H7 (cell line): ENCODE measurements around the gene KRT2. TPM values are rescaled to one million over a fixed set of nuclear protein-coding genes. Genes with fewer than 3 reads are reported as not detected.

Experiments used
- DNase-seq: peaks from one replicate; pipeline ENCODE4 v3.0.0; 2012
- H3K27me3 ChIP-seq: 2 replicates; pipeline ENCODE4 v1.6.0; 2011; ENCODE audit warnings: mild to moderate bottlenecking, low read length; ENCODE audit not compliant: control insufficient read depth, insufficient read depth
- H3K36me3 ChIP-seq: replicated peaks from 2 replicates; pipeline ENCODE4 v1.5.1; 2011; ENCODE audit warnings: low read length; ENCODE audit not compliant: control insufficient read depth, insufficient read depth
- H3K4me3 ChIP-seq: 2 replicates; pipeline ENCODE4 v1.5.1; 2011; ENCODE audit warnings: low read depth, mild to moderate bottlenecking, control low read depth, low read length, moderate library complexity; ENCODE audit not compliant: insufficient read depth
- total RNA-seq: library from RNA; depleted of rRNA; stranded (reverse); fragments of >200 nt; shearing (Covaris generic); gene quantifications from 2 replicates; pipeline ENCODE4 v1.2.3, GENCODE V29; 2014

The KRT2 gene
- total RNA-seq, 1 experiment from 2014 or later = not detected

GRCh38 chr12:52615208-52615868 is 36.7 kb downstream of the KRT2 start:
- DNase-seq = no peak

GRCh38 chr12:52614381-52615207 is 37.4 kb downstream of the KRT2 start:
- Histone ChIP-seq H3K36me3 (no peaks in the 10 kb centered on the region), H3K4me3 (no peak overlapping the region), H3K27me3 (no peaks in the 10 kb centered on the region; the same call in none of the 2 replicates)
- DNase-seq = no peak

More at GRCh38 chr12:52615208-52615868, 36.7 kb downstream of the KRT2 start:
- H3K4me3 ChIP-seq = no peak overlapping the region
- H3K36me3 ChIP-seq = no peaks in the 10 kb centered on the region
- H3K27me3 ChIP-seq = no peaks in the 10 kb centered on the region; the same call in none of the 2 replicates

GRCh38 chr12:52613384-52614030 is 38.5 kb downstream of the KRT2 start:
- no peak for DNase-seq
- Histone ChIP-seq H3K4me3 (no peak overlapping the region), H3K27me3 (no peaks in the 10 kb centered on the region; the same call in none of the 2 replicates), H3K36me3 (no peaks in the 10 kb centered on the region)

DNA sequence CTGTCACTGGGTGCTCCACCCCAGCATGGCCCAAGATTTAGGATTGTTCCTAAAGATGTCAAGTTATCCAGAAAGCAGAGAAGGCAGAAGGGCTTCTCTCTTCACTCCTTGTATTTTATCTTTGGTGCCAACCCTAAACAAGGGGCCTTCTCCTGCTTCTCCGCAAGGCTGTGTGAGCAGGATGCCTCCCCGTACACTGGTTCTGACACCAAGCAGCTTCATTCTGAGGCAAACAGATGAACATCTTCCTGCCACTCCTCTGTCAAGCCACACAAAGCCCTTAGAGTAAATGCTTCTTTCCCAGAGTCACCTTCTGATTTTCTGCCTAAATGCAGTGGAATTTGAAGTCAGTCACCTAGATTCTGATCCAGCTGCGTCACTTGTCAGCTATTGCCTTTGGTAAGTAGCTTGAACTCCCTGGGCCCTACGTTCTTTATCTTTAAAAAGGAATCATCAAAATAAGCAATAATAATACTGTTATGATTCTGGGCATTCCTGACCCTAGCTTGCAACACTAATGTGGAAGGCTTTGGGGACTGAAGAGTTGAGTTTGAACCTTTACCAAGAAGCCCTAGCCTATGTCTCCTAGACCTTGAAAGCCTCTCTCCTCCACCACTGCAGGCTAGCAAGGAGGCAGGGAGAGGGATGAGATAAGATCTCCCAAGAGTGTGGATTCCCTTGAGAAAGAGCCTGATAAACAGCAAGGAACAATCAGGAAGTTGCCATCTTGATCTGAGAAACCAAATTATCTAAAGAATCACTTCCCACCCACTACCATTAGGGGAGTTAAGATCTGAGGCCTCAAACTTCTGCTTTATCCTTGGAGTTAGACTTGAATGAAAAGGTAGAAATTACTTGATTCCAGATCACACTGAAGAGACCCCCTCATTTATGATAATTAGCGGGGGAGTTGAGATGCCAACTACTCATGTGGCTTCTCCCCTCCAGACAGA is 39.3 kb downstream of the KRT2 start:
- no peaks in the 10 kb centered on the region for H3K36me3 ChIP-seq
- H3K27me3 ChIP-seq = no peaks in the 10 kb centered on the region; the same call in none of the 2 replicates
- H3K4me3 ChIP-seq = no peak overlapping the region
- DNase-seq = no peak

GRCh38 chr12:52611080-52611468 is 40.9 kb downstream of the KRT2 start:
- DNase-seq = no peak
- Histone ChIP-seq H3K4me3 (no peak overlapping the region), H3K36me3 (no peaks in the 10 kb centered on the region), H3K27me3 (no peaks in the 10 kb centered on the region)

DNA sequence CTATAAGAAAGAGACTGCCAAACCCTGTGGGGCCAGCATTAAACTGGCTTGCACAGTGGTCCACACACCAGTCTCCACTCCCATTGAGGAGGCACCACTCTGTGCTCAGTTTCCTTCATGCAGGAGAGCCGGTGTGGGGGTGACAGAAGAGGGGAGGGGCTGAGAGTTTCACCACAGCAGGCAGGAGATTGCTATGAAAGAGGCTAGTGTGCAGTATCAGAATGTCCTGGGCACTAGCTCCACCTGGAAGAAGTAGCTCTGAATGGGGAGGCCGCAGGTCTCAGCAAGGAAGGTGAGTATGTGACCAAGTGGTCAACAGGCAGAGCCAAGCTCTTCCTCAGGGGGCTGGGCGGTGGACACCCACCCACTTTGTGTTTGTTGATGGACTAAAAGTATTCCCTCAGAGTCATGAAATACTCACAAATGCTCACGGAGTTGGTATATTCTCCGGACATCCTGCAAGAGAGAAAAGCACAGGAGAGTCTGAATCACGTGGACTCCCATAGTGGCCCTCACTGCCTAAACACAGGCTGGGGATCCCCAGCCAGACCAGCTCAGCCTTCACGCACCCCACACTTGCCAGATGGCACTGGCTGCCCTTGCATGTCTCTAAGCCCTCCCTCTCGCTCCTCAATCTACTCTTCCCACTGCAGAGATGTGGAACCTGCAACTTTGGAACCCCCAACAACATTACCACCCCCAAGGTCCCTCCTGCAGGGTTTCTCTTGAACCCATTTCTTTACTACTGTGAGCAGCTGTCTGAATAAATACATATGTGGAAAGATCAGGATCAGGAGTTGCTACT is 43.0 kb downstream of the KRT2 start:
- no peak for DNase-seq

GRCh38 chr12:52608161-52608560 is 43.9 kb downstream of the KRT2 start:
- no peak overlapping the region for H3K4me3 ChIP-seq
- no peak for DNase-seq
- H3K27me3 ChIP-seq = no peaks in the 10 kb centered on the region
- H3K36me3 ChIP-seq = no peaks in the 10 kb centered on the region

More for the DNA sequence above, 43.0 kb downstream of the KRT2 start:
- H3K27me3 ChIP-seq = no peaks in the 10 kb centered on the region
- no peak overlapping the region for H3K4me3 ChIP-seq
- H3K36me3 ChIP-seq = no peaks in the 10 kb centered on the region

- no peak overlapping the region for H3K4me3 ChIP-seq
- DNase-seq = no peak
- H3K27me3 ChIP-seq = no peaks in the 10 kb centered on the region
- no peaks in the 10 kb centered on the region for H3K36me3 ChIP-seq
Observed at GRCh38 chr12:52607314-52607713, 44.7 kb downstream of the KRT2 start.

GRCh38 chr12:52606581-52607218 is 45.3 kb downstream of the KRT2 start:
- Histone ChIP-seq H3K36me3 (no peaks in the 10 kb centered on the region), H3K27me3 (no peaks in the 10 kb centered on the region), H3K4me3 (no peak overlapping the region)
- DNase-seq = no peak

DNA sequence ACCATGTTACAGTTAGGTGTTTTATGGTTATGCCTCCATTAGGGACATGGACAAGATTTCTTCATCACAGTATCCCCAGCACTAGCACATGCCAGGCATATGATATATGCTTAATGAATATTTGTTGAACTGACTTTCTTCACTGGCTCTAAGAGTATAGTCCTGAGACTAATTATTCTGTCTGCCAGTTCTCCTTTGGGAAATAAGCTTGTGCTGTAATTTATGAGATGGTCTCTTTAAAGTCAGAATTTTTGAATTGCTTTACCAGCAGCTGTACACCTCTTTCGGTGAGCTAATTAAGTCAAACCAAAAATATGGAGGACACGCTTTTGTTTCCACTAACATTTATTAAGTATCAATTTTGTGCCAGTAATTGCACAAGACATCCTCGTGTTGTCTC is 45.9 kb downstream of the KRT2 start:
- no peak for DNase-seq
- H3K4me3 ChIP-seq = no peak overlapping the region
- H3K27me3 ChIP-seq = no peaks in the 10 kb centered on the region
- no peaks in the 10 kb centered on the region for H3K36me3 ChIP-seq

DNA sequence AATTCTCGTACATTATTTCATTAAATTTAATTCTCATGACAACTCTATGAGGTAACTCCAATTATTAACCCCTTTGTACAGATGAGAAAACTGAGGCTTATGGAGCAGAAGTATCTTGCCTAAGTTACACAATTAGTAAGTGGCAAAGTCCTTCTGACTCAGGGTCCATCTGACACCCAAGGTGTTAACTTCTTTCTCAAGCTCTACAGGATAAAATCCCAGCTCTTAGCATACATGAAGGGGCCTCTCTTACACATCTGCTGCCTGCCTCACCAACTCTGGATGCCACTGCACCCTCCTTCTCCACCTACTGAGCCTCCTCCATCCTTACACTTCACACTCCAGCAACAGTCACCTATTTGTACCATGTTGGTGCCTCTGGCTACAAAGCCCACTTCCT is 46.5 kb downstream of the KRT2 start:
- no peaks in the 10 kb centered on the region for H3K36me3 ChIP-seq
- DNase-seq = no peak
- no peak overlapping the region for H3K4me3 ChIP-seq
- no peaks in the 10 kb centered on the region for H3K27me3 ChIP-seq

DNA sequence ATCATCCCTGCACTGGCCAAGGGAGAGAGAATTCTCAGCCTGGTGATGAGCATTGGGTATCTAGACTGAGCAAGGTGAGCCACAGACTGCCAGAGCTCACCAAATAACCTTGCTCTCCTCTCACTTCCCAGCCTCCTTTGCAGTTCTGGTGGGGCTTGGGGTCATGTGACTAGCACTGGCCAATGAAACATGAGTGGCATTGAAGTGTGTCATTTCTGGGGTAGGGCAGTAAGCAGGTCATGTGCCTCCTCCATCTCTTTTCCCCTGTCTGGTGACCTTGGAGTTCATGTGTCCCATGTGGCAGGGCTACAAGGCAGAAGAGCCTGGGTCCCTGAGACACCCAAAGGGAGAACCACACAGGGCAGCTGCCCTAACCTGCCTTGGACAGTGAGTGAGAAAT is 47.2 kb downstream of the KRT2 start:
- no peak for DNase-seq
- H3K27me3 ChIP-seq = no peaks in the 10 kb centered on the region
- no peaks in the 10 kb centered on the region for H3K36me3 ChIP-seq
- H3K4me3 ChIP-seq = no peak overlapping the region

GRCh38 chr12:52603314-52603713 is 48.7 kb downstream of the KRT2 start:
- no peak for DNase-seq
- Histone ChIP-seq H3K36me3 (no peaks in the 10 kb centered on the region), H3K4me3 (no peak overlapping the region), H3K27me3 (no peaks in the 10 kb centered on the region; the same call in 1 of the 2 replicates)
